Fibroblast of the aortic adventitia (primary cell): Measurements from ENCODE around the gene HSDL2. TPM values are rescaled to one million over a fixed set of nuclear protein-coding genes. Genes with fewer than 3 reads are reported as not detected.

ENCODE experiments used
- DNase-seq: peaks from one replicate; pipeline ENCODE4 v3.0.0-alpha.2; 2010; ENCODE audit warnings: low read depth
- H3K4me3 ChIP-seq: 2 replicates; pipeline ENCODE4 v1.5.1; 2011; ENCODE audit warnings: low read depth, mild to moderate bottlenecking, control low read depth, low read length, moderate library complexity
- CTCF ChIP-seq: IDR thresholded peaks from 2 replicates; pipeline ENCODE4 v1.5.1; 2011; ENCODE audit warnings: mild to moderate bottlenecking, low read length, control low read depth, inconsistent platforms; ENCODE audit not compliant: insufficient read depth
- total RNA-seq: library from RNA; depleted of rRNA; stranded (reverse); fragments of >200 nt; gene quantifications from 2 replicates; pipeline ENCODE4 v1.2.3, GENCODE V29; 2012; ENCODE audit warnings: low replicate concordance

Gene HSDL2
- 49.7 and 54.9 TPM in 2 replicates for total RNA-seq

DNA sequence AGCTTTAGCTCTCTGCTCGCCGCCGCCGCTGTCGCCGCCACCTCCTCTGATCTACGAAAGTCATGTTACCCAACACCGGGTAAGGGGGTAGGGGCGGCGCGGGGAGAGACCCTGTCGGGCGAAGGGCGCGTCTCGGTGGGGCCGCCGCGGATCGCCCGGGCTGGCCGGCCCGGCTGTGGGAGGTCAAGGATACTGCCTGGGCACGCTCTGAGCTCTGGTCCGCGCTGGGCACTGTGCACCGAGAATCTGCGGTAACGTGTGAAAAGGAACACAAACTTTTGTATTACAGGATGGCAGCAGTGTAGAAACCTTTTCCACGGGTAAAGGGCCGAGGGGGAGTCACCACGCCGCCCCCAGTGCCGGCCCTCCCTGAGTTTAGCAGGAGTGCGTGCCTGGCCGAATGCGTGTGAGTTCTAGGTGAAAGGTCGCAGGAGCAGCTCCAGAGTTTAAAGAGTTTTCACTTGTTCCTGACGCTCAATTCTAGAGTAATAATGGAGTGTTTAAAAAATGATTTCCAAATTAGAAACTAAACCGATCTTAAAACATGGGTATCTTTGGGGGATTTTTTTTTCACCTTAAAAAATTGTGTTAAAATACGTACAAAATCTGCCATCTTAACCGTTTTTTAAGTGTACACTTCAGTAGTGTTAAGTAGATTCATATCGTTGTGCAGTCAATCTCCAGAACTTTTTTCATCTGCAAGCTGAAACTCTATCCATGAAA is at the start of gene HSDL2:
Gene HSDL2 (plus strand): TSS at position 7 of the 723 bp plus-strand sequence. CDS start 56 bp downstream, at position 63.
- peak; percentile 48 for DNase-seq
- peak within 1 kb of the TSS; percentile 92 for H3K4me3 ChIP-seq
- TF ChIP-seq CTCF: no peak

GRCh38 chr9:112331674-112331952 is 48.3 kb upstream of the HSDL2 start:
- peak; percentile 27 for DNase-seq
- H3K4me3 ChIP-seq: peak overlapping the region; percentile 91
- TF ChIP-seq CTCF: no peak

DNA sequence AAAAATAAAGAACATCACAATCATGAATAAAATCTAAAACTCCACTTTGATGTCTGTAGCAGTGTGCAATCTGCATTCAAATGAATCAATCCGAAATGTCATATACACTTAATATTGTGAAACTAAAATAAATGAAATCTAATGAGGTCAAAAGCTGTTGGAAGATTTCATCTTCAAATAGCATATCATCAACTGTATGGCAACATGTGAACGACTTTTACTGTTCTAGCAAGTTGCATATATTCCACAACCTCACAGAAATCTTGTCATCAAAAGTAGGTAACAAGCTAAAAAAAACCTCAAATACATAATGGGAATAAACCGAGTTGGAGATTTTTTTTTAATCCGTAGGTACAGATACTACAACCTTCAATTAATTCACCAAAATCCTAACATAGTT is 47.7 kb upstream of the HSDL2 start:
- peak; percentile 19 for DNase-seq
- H3K4me3 ChIP-seq: peak overlapping the region; percentile 91

GRCh38 chr9:112332674-112332976 is 47.3 kb upstream of the HSDL2 start:
- no peak for DNase-seq
- peak; percentile 5 for TF ChIP-seq CTCF
- peak overlapping the region; percentile 91 for H3K4me3 ChIP-seq

More for the DNA sequence above, 47.7 kb upstream of the HSDL2 start:
- no peak for TF ChIP-seq CTCF

GRCh38 chr9:112332977-112333638 is 46.8 kb upstream of the HSDL2 start, which contains the start of gene PTBP3:
PTBP3 (minus strand) TSS chr9:112333619; CDS start chr9:112297865, 35,754 bp downstream.
- DNase-seq: peak; percentile 48
- H3K4me3 ChIP-seq: peak within 1 kb of the TSS; percentile 91
- no peak for TF ChIP-seq CTCF

DNA sequence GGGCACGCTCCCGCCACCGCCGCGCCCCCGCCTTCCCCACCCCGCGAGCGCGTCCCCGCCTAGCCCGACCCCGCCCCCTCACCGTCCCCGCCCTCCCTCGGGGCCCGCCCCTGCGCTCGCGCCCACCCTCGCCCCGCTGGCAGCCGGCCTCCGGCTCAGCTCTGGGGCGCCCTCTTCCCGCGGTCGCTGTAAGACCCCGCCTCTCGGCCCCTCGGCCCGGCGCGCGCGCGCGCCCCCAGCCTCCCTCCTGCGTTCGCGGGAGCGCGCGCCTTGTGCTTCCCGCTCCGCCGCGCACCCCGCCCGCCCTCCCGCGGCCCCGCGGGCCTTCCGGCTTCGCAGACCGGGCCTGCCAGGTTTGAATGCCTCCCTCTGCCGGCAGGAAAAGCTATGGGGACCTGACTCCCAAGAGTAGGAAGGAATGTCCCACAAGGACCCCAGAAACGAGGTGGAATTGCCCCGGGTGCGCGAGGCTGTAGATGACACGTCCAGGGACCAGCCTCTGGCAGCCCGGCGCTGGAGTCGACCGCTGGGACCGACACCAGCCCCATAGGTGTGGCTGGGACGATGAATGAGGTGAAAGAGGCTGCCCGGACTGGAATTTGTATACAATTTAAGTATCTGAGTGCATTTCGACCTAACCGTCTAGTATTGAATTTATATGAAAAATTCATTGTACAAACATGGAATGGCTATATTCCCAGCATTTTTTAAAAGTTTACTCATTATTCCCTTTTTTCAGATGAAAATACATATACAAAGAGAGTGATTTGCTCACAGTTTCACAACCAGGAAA is 46.1 kb upstream of the HSDL2 start:
- DNase-seq: peak; percentile 92
- peak overlapping the region; percentile 91 for H3K4me3 ChIP-seq
- peak; percentile 65 for TF ChIP-seq CTCF
